ENCODE measurements around the gene CXXC4.

GRCh38 chr4:104436542-104436941 lies 58.2 kb downstream of the CXXC4 start:
- no peak for TF ChIP-seq CTCF (IDR thresholded peaks at IDR 0.05)
- TF ChIP-seq POLR2A (IDR thresholded peaks at IDR 0.05): no peak
